ENCODE data around the gene ABCG8.

The ABCG8 gene

DNA sequence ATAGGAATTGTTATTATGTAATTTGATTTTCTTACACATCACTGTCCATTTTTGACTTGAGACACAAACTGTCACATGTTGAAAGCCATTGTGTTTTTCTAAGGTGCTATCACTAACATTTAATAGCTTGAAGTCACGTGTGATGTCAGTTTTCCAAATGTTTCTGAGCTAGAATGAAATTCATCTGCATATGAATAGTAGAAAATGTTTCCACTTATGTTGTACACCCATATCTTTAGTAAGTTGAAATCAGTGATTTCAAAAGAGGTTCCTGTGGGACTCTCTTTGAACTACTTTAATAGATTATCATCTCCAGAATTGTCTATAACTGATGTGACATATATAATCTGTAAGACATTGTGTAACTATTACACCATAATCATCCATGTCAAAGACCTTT, 27.9 kb upstream of the ABCG8 start:
- H3K79me1 ChIP-seq (ENCODE audit: low read length), result no peaks in the 10 kb centered on the region
- no peak overlapping the region for H4K8ac ChIP-seq (ENCODE audit: low read depth, low read length)
- no peaks in the 10 kb centered on the region for H3K4me1 ChIP-seq (ENCODE audit: control insufficient read depth in 1 of 2, insufficient read depth in 2 of 2, low read length in 2 of 2)
- H3K27me3 ChIP-seq (ENCODE audit: insufficient read depth, low read length), result no peaks in the 10 kb centered on the region
- no peak overlapping the region for H3K4ac ChIP-seq (ENCODE audit: low read depth, low read length)
- no peak overlapping the region for H2BK120ac ChIP-seq (ENCODE audit: insufficient read depth, low read length, poor library complexity)
- H2AK5ac ChIP-seq (ENCODE audit: low read length), result no peak overlapping the region
- H3K4me2 ChIP-seq (ENCODE audit: low read length), result no peak overlapping the region
- no peak overlapping the region for H2AFZ ChIP-seq (ENCODE audit: insufficient read depth, low read length, poor library complexity)
- H4K12ac ChIP-seq (ENCODE audit: low read depth, low read length), result no peak overlapping the region
- H3K9me3 ChIP-seq (ENCODE audit: insufficient read depth, low read depth, low read length), result no peaks in the 10 kb centered on the region
- no peak overlapping the region for H3K27ac ChIP-seq (ENCODE audit: low read depth, low read length)
- no peak overlapping the region for H3K18ac ChIP-seq (ENCODE audit: low read length)
- H3K79me2 ChIP-seq (ENCODE audit: control insufficient read depth, insufficient read depth, low read length, poor library complexity), result no peaks in the 10 kb centered on the region
- no peak overlapping the region for H3K14ac ChIP-seq (ENCODE audit: low read length)
- H3K9ac ChIP-seq (ENCODE audit: low read length), result no peak overlapping the region
- no peak overlapping the region for H3K4me3 ChIP-seq (ENCODE audit: low read depth, low read length)
- H3K23ac ChIP-seq (ENCODE audit: low read length), result no peak overlapping the region
- H2BK5ac ChIP-seq (ENCODE audit: low read depth, low read length, poor library complexity), result no peak overlapping the region
- no CpG with 5 or more reads among the region's 1 CpG for WGBS (ENCODE audit: extremely low coverage, insufficient coverage, insufficient read length)
- DNase-seq, result no peak
- H4K91ac ChIP-seq (ENCODE audit: low read depth, low read length), result no peak overlapping the region
- no peak overlapping the region for H2BK12ac ChIP-seq (ENCODE audit: low read length)
- no peaks in the 10 kb centered on the region for H3K36me3 ChIP-seq (ENCODE audit: control insufficient read depth in 1 of 2, insufficient read depth in 2 of 2, low read length in 2 of 2)

DNA sequence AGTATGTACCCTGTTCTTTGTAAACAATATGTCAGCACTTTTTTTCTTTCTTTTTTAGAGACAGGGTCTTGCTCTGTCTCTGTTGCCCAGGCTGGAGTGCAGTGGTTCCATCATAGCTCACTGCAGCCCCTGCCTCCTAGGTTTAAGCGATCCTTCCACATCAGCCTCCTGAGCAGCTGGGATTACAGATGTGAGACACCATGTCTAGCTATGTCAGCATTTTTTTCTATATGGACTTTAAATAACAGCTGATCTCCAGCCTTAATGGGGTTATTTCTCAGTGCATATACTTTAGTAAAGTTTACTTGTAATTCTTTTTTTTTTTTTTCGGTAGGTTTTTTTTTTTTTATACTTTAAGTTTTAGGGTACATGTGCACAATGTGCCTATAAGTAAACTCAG, 26.8 kb upstream of the ABCG8 start:
- no peaks in the 10 kb centered on the region for H3K79me2 ChIP-seq (ENCODE audit: control insufficient read depth, insufficient read depth, low read length, poor library complexity)
- H3K4me3 ChIP-seq (ENCODE audit: low read depth, low read length), result no peak overlapping the region
- H3K14ac ChIP-seq (ENCODE audit: low read length), result no peak overlapping the region
- H2AK5ac ChIP-seq (ENCODE audit: low read length), result no peak overlapping the region
- no peak overlapping the region for H3K4ac ChIP-seq (ENCODE audit: low read depth, low read length)
- H3K9ac ChIP-seq (ENCODE audit: low read length), result no peak overlapping the region
- no peaks in the 10 kb centered on the region for H3K36me3 ChIP-seq (ENCODE audit: control insufficient read depth in 1 of 2, insufficient read depth in 2 of 2, low read length in 2 of 2)
- H3K27me3 ChIP-seq (ENCODE audit: insufficient read depth, low read length), result no peaks in the 10 kb centered on the region
- H2BK12ac ChIP-seq (ENCODE audit: low read length), result no peak overlapping the region
- no peak overlapping the region for H2AFZ ChIP-seq (ENCODE audit: insufficient read depth, low read length, poor library complexity)
- H3K4me2 ChIP-seq (ENCODE audit: low read length), result no peak overlapping the region
- no peak overlapping the region for H3K23ac ChIP-seq (ENCODE audit: low read length)
- no peaks in the 10 kb centered on the region for H3K4me1 ChIP-seq (ENCODE audit: control insufficient read depth in 1 of 2, insufficient read depth in 2 of 2, low read length in 2 of 2)
- no peak overlapping the region for H3K18ac ChIP-seq (ENCODE audit: low read length)
- H4K91ac ChIP-seq (ENCODE audit: low read depth, low read length), result no peak overlapping the region
- H4K12ac ChIP-seq (ENCODE audit: low read depth, low read length), result no peak overlapping the region
- H3K79me1 ChIP-seq (ENCODE audit: low read length), result no peaks in the 10 kb centered on the region
- no peak overlapping the region for H2BK120ac ChIP-seq (ENCODE audit: insufficient read depth, low read length, poor library complexity)
- no peak for DNase-seq
- H4K8ac ChIP-seq (ENCODE audit: low read depth, low read length), result no peak overlapping the region
- H3K27ac ChIP-seq (ENCODE audit: low read depth, low read length), result no peak overlapping the region
- WGBS (ENCODE audit: extremely low coverage, insufficient coverage, insufficient read length), result no CpG with 5 or more reads among the region's 2 CpGs
- H3K9me3 ChIP-seq (ENCODE audit: insufficient read depth, low read depth, low read length), result no peaks in the 10 kb centered on the region
- H2BK5ac ChIP-seq (ENCODE audit: low read depth, low read length, poor library complexity), result no peak overlapping the region

DNA sequence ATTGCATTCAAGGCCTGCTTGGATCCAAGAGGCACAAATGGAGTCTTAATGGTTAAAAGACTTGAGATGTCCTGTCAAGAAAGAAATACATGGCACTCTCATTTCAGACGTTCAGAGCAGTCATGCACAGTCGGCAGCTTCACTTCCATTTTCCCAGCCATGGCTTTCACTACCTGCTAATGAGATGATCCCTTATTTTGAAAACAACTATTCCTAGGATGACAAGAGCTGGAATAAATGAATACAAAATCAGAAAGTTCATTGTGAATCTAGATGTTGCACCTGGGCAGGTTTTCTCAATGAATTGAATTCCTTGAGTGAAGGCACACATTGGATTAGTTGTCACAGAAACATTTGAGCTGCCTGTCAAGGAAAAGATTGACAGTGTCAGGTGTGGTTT, 25.8 kb upstream of the ABCG8 start:
- Histone ChIP-seq H3K79me1 (ENCODE audit: low read length) (no peaks in the 10 kb centered on the region), H2BK120ac (ENCODE audit: insufficient read depth, low read length, poor library complexity) (no peak overlapping the region), H4K12ac (ENCODE audit: low read depth, low read length) (no peak overlapping the region), H3K4me1 (ENCODE audit: control insufficient read depth in 1 of 2, insufficient read depth in 2 of 2, low read length in 2 of 2) (no peaks in the 10 kb centered on the region), H2AFZ (ENCODE audit: insufficient read depth, low read length, poor library complexity) (no peak overlapping the region), H3K18ac (ENCODE audit: low read length) (no peak overlapping the region), H2BK12ac (ENCODE audit: low read length) (no peak overlapping the region), H3K9ac (ENCODE audit: low read length) (no peak overlapping the region), H3K79me2 (ENCODE audit: control insufficient read depth, insufficient read depth, low read length, poor library complexity) (no peaks in the 10 kb centered on the region), H3K36me3 (ENCODE audit: control insufficient read depth in 1 of 2, insufficient read depth in 2 of 2, low read length in 2 of 2) (no peaks in the 10 kb centered on the region), H4K8ac (ENCODE audit: low read depth, low read length) (no peak overlapping the region), H3K4me2 (ENCODE audit: low read length) (no peak overlapping the region), H3K23ac (ENCODE audit: low read length) (no peak overlapping the region), H4K91ac (ENCODE audit: low read depth, low read length) (no peak overlapping the region), H3K4me3 (ENCODE audit: low read depth, low read length) (no peak overlapping the region), H3K9me3 (ENCODE audit: insufficient read depth, low read depth, low read length) (no peaks in the 10 kb centered on the region), H2AK5ac (ENCODE audit: low read length) (no peak overlapping the region), H3K14ac (ENCODE audit: low read length) (no peak overlapping the region), H3K4ac (ENCODE audit: low read depth, low read length) (no peak overlapping the region), H3K27ac (ENCODE audit: low read depth, low read length) (no peak overlapping the region), H3K27me3 (ENCODE audit: insufficient read depth, low read length) (no peaks in the 10 kb centered on the region), H2BK5ac (ENCODE audit: low read depth, low read length, poor library complexity) (no peak overlapping the region)
- WGBS (ENCODE audit: extremely low coverage, insufficient coverage, insufficient read length), result no CpG with 5 or more reads among the region's 2 CpGs
- DNase-seq, result no peak

DNA sequence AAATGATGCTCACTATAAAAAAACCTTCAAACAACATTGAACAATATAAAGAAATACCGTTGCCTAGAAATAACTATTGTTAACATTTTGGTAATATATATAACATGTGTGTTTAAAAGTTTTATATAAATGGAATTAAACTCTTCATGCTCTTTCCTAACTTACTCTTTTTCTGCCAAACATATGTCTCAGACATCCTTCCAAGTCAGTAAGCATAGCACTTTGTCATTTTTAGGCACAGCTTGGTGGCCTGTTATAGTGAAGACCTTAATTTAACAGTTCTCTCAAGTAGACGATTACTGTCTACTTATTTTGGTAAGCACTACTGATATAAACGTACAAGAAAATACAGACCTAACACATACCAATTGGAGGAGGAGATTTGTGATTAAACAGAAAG, 24.1 kb upstream of the ABCG8 start:
- no peak overlapping the region for H3K4ac ChIP-seq (ENCODE audit: low read depth, low read length)
- H3K27ac ChIP-seq (ENCODE audit: low read depth, low read length), result no peak overlapping the region
- H3K79me2 ChIP-seq (ENCODE audit: control insufficient read depth, insufficient read depth, low read length, poor library complexity), result no peaks in the 10 kb centered on the region
- no peak overlapping the region for H2AK5ac ChIP-seq (ENCODE audit: low read length)
- DNase-seq, result no peak
- no CpG with 5 or more reads among the region's 3 CpGs for WGBS (ENCODE audit: extremely low coverage, insufficient coverage, insufficient read length)
- no peak overlapping the region for H2BK120ac ChIP-seq (ENCODE audit: insufficient read depth, low read length, poor library complexity)
- H3K9ac ChIP-seq (ENCODE audit: low read length), result no peak overlapping the region
- H2AFZ ChIP-seq (ENCODE audit: insufficient read depth, low read length, poor library complexity), result no peak overlapping the region
- H3K4me1 ChIP-seq (ENCODE audit: control insufficient read depth in 1 of 2, insufficient read depth in 2 of 2, low read length in 2 of 2), result no peaks in the 10 kb centered on the region
- H4K91ac ChIP-seq (ENCODE audit: low read depth, low read length), result no peak overlapping the region
- H3K9me3 ChIP-seq (ENCODE audit: insufficient read depth, low read depth, low read length), result no peaks in the 10 kb centered on the region
- no peaks in the 10 kb centered on the region for H3K79me1 ChIP-seq (ENCODE audit: low read length)
- no peak overlapping the region for H2BK5ac ChIP-seq (ENCODE audit: low read depth, low read length, poor library complexity)
- no peaks in the 10 kb centered on the region for H3K36me3 ChIP-seq (ENCODE audit: control insufficient read depth in 1 of 2, insufficient read depth in 2 of 2, low read length in 2 of 2)
- H3K18ac ChIP-seq (ENCODE audit: low read length), result no peak overlapping the region
- H3K23ac ChIP-seq (ENCODE audit: low read length), result no peak overlapping the region
- H3K4me3 ChIP-seq (ENCODE audit: low read depth, low read length), result no peak overlapping the region
- H3K27me3 ChIP-seq (ENCODE audit: insufficient read depth, low read length), result no peaks in the 10 kb centered on the region
- no peak overlapping the region for H2BK12ac ChIP-seq (ENCODE audit: low read length)
- no peak overlapping the region for H3K4me2 ChIP-seq (ENCODE audit: low read length)
- no peak overlapping the region for H4K8ac ChIP-seq (ENCODE audit: low read depth, low read length)
- H3K14ac ChIP-seq (ENCODE audit: low read length), result no peak overlapping the region
- H4K12ac ChIP-seq (ENCODE audit: low read depth, low read length), result no peak overlapping the region
